Measurements from ENCODE around the gene TMIGD3. TPM values are rescaled to one million over a fixed set of nuclear protein-coding genes. Genes with fewer than 3 reads are reported as not detected.

Gene TMIGD3
- polyA plus RNA-seq, 3 donors = 2.0 to 3.1 (median 2.1) TPM

DNA sequence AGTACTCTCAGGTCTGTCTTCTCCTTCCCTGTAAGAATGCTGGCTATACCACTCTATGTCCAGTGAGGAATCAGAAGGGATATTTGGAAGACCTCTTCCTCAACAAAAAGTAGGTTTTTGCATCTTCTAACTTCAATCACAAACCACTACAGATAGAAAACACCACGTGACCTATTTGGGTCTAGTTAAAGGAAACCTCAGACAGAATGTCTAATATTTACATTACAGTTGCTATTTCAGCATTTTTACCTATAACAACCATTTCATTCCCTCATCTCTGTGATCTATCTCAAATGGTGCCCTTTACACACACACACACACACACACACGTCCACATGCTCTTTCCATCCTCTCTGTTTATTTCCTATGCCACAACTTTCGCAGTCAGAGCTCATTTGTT is 7.9 kb upstream of the TMIGD3 start:
- H3K79me2 ChIP-seq (ENCODE audit: insufficient read depth, low read length) = no peaks in the 10 kb centered on the region
- Mint-ChIP-seq H3K27ac (no peak overlapping the region), H3K9me3 (no peaks in the 10 kb centered on the region), H3K36me3 (no peaks in the 10 kb centered on the region), H3K4me1 (peaks cover 32% of the 10 kb centered on the region), H3K4me3 (no peak overlapping the region), H3K27me3 (ENCODE audit: low read depth in 3 of 3) (peaks cover 0 to 3% (median 0%) of the 10 kb centered on the region in 3 donors)
- WGBS (ENCODE audit: insufficient coverage) = 83% methylated on average over 2 of the region's 3 CpGs
- no peak overlapping the region for H3K4me2 ChIP-seq (replicated peaks; ENCODE audit: extremely low read depth, low read length, poor library complexity, severe bottlenecking)
- no peak overlapping the region for H3K9ac ChIP-seq (ENCODE audit: insufficient read depth, low read length, poor library complexity, severe bottlenecking)
- H2AFZ ChIP-seq (ENCODE audit: insufficient read depth, low read depth, low read length, poor library complexity, severe bottlenecking) = no peak overlapping the region
- no peaks in the 10 kb centered on the region for H3K27me3 ChIP-seq (ENCODE audit: control insufficient read depth in 2 of 2, insufficient read depth in 2 of 2, low read length in 2 of 2)
- H3K4me1 ChIP-seq (ENCODE audit: control insufficient read depth in 1 of 2, insufficient read depth in 2 of 2, low read length in 2 of 2) = peaks cover 55 to 59% of the 10 kb centered on the region in 2 donors
- H3K27ac ChIP-seq (ENCODE audit: low read depth in 1 of 2, low read length in 2 of 2) = no peak overlapping the region
- no peak for TF ChIP-seq CTCF (IDR thresholded peaks at IDR 0.05)
- DNase-seq = no peak
- intact Hi-C loops (cut with micrococcal nuclease) = no loop called here
- H3K36me3 ChIP-seq (replicated peaks in 1 of 2; ENCODE audit: control insufficient read depth in 1 of 2, insufficient read depth in 2 of 2, low read length in 2 of 2) = no peaks in the 10 kb centered on the region
- H3K9me3 ChIP-seq (replicated peaks in 1 of 2; ENCODE audit: control insufficient read depth in 1 of 2, insufficient read depth in 1 of 2, low read length in 2 of 2) = no peaks in the 10 kb centered on the region
- no peaks in the 10 kb centered on the region for H4K20me1 ChIP-seq (ENCODE audit: insufficient read depth, low read length)
- no peak overlapping the region for H3K4me3 ChIP-seq (replicated peaks in 1 of 3; ENCODE audit: low read depth in 2 of 3, low read length in 3 of 3)

DNA sequence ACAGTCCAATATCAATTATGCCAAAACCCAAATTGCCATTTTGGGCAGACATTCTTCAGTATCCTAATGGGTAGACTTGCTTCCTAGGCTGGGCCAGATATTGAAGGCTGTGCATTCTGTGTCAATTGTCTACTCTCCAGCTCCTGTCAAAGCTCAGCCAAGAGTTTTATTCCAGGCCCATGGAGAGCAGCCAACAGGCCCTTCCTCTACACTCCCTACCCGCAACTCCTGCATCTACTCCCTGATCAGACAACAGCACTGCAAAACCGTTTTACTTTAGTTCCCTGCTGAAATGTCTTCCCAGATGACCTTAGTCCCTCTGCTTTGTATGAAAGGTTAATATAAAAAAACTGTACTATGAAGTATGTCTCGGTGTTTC is 6.6 kb upstream of the TMIGD3 start:
- H3K4me3 Mint-ChIP-seq = no peak overlapping the region

More for the DNA sequence above, 6.6 kb upstream of the TMIGD3 start:
- intact Hi-C loops (cut with micrococcal nuclease) = loop anchor here (2.0 to 10.0 kb wide), 4 partner anchors 38 to 225 kb away; partner anchors contain the start of genes C1orf162 (in 2 of the 2) and INKA2 (in 1 of the 2)
- Mint-ChIP-seq H3K27ac (peak overlapping the region in 1 of 7 donors; percentile 89), H3K4me1 (peaks cover 36% of the 10 kb centered on the region), H3K36me3 (no peaks in the 10 kb centered on the region), H3K9me3 (no peaks in the 10 kb centered on the region), H3K27me3 (ENCODE audit: low read depth in 3 of 3) (peaks cover 0 to 3% (median 0%) of the 10 kb centered on the region in 3 donors)
- H3K79me2 ChIP-seq (ENCODE audit: insufficient read depth, low read length) = no peaks in the 10 kb centered on the region
- no peaks in the 10 kb centered on the region for H3K9me3 ChIP-seq (replicated peaks in 1 of 2; ENCODE audit: control insufficient read depth in 1 of 2, insufficient read depth in 1 of 2, low read length in 2 of 2)
- TF ChIP-seq CTCF (IDR thresholded peaks at IDR 0.05) = no peak
- no peak for DNase-seq
- H3K4me2 ChIP-seq (replicated peaks; ENCODE audit: extremely low read depth, low read length, poor library complexity, severe bottlenecking) = no peak overlapping the region
- H3K27me3 ChIP-seq (ENCODE audit: control insufficient read depth in 2 of 2, insufficient read depth in 2 of 2, low read length in 2 of 2) = no peaks in the 10 kb centered on the region
- no peaks in the 10 kb centered on the region for H3K36me3 ChIP-seq (replicated peaks in 1 of 2; ENCODE audit: control insufficient read depth in 1 of 2, insufficient read depth in 2 of 2, low read length in 2 of 2)
- peaks cover 57 to 59% of the 10 kb centered on the region in 2 donors for H3K4me1 ChIP-seq (ENCODE audit: control insufficient read depth in 1 of 2, insufficient read depth in 2 of 2, low read length in 2 of 2)
- H3K9ac ChIP-seq (ENCODE audit: insufficient read depth, low read length, poor library complexity, severe bottlenecking) = no peak overlapping the region
- H3K4me3 ChIP-seq (replicated peaks in 1 of 3; ENCODE audit: low read depth in 2 of 3, low read length in 3 of 3) = no peak overlapping the region
- no peaks in the 10 kb centered on the region for H4K20me1 ChIP-seq (ENCODE audit: insufficient read depth, low read length)
- WGBS (ENCODE audit: insufficient coverage) = no CpG with 5 or more reads among the region's 3 CpGs
- no peak overlapping the region for H2AFZ ChIP-seq (ENCODE audit: insufficient read depth, low read depth, low read length, poor library complexity, severe bottlenecking)
- H3K27ac ChIP-seq (ENCODE audit: low read depth in 1 of 2, low read length in 2 of 2) = peak overlapping the region in 1 of 2 donors; percentile 6
